KMS-11 (cell line): ENCODE results near the gene SDK1.

Source experiments
- H2AFZ ChIP-seq: fragments of 200-600 bp; sonication (generic); 2 replicates; pipeline ENCODE4 v1.6.1; 2016; ENCODE audit warnings: antibody characterized with exemption, mixed run types, low read depth
- H3K27ac ChIP-seq: fragments of 200-600 bp; sonication (generic); 2 replicates; pipeline ENCODE4 v1.6.1; 2016; ENCODE audit warnings: mild to moderate bottlenecking, mixed run types
- H3K27me3 ChIP-seq: fragments of 200-600 bp; sonication (generic); 2 replicates; pipeline ENCODE4 v1.6.1; 2017; ENCODE audit warnings: mild to moderate bottlenecking, low read depth, mixed run types, moderate library complexity; ENCODE audit not compliant: insufficient read depth
- H3K36me3 ChIP-seq: fragments of 200-600 bp; sonication (generic); 2 replicates; pipeline ENCODE4 v1.6.1; 2017; ENCODE audit warnings: mild to moderate bottlenecking, mixed run types; ENCODE audit not compliant: insufficient read depth
- H3K4me1 ChIP-seq: fragments of 200-600 bp; sonication (generic); 2 replicates; pipeline ENCODE4 v1.6.1; 2016; ENCODE audit warnings: mild to moderate bottlenecking, low read depth, mixed run types; ENCODE audit not compliant: poor library complexity, severe bottlenecking
- H3K4me2 ChIP-seq: fragments of 200-600 bp; sonication (generic); 2 replicates; pipeline ENCODE4 v1.7.0; 2016; ENCODE audit warnings: mild to moderate bottlenecking, mixed run types
- H3K4me3 ChIP-seq: fragments of 200-600 bp; sonication (generic); IDR thresholded peaks from 2 replicates; pipeline ENCODE4 v1.6.1; 2017; ENCODE audit warnings: low read depth, low read length, mixed read lengths; ENCODE audit not compliant: insufficient read depth
- H3K79me2 ChIP-seq: fragments of 200-600 bp; sonication (generic); 2 replicates; pipeline ENCODE4 v1.6.1; 2016; ENCODE audit warnings: low read depth, mixed run types; ENCODE audit not compliant: insufficient read depth
- H3K9ac ChIP-seq: fragments of 200-600 bp; sonication (generic); 2 replicates; pipeline ENCODE4 v1.6.1; 2016; ENCODE audit warnings: mild to moderate bottlenecking, mixed run types
- H4K20me1 ChIP-seq: fragments of 200-600 bp; sonication (generic); 2 replicates; pipeline ENCODE4 v1.6.1; 2016; ENCODE audit warnings: mild to moderate bottlenecking, mixed run types; ENCODE audit not compliant: insufficient read depth
- TF ChIP-seq, protein P1 (sequence below): fragments of 200-600 bp; sonication (generic); conservative IDR thresholded peaks from 2 replicates; pipeline ENCODE4 v1.6.1; 2017; ENCODE audit warnings: low read depth, mild to moderate bottlenecking, antibody characterized with exemption, low read length, moderate library complexity, mixed read lengths

SDK1 gene

GRCh38 chr7:4010061-4010605, 709.1 kb downstream of the SDK1 start:
- no peak overlapping the region for H3K9ac ChIP-seq
- no peak overlapping the region for H3K4me3 ChIP-seq
- H3K27me3 ChIP-seq = no peaks in the 10 kb centered on the region
- H4K20me1 ChIP-seq = no peaks in the 10 kb centered on the region
- no peak overlapping the region for H2AFZ ChIP-seq
- no peaks in the 10 kb centered on the region for H3K36me3 ChIP-seq
- H3K4me2 ChIP-seq = no peak overlapping the region
- H3K79me2 ChIP-seq = no peaks in the 10 kb centered on the region
- H3K27ac ChIP-seq = no peak overlapping the region
- no peaks in the 10 kb centered on the region for H3K4me1 ChIP-seq
- TF ChIP-seq, protein P1, sequence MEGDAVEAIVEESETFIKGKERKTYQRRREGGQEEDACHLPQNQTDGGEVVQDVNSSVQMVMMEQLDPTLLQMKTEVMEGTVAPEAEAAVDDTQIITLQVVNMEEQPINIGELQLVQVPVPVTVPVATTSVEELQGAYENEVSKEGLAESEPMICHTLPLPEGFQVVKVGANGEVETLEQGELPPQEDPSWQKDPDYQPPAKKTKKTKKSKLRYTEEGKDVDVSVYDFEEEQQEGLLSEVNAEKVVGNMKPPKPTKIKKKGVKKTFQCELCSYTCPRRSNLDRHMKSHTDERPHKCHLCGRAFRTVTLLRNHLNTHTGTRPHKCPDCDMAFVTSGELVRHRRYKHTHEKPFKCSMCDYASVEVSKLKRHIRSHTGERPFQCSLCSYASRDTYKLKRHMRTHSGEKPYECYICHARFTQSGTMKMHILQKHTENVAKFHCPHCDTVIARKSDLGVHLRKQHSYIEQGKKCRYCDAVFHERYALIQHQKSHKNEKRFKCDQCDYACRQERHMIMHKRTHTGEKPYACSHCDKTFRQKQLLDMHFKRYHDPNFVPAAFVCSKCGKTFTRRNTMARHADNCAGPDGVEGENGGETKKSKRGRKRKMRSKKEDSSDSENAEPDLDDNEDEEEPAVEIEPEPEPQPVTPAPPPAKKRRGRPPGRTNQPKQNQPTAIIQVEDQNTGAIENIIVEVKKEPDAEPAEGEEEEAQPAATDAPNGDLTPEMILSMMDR = no peak

DNA sequence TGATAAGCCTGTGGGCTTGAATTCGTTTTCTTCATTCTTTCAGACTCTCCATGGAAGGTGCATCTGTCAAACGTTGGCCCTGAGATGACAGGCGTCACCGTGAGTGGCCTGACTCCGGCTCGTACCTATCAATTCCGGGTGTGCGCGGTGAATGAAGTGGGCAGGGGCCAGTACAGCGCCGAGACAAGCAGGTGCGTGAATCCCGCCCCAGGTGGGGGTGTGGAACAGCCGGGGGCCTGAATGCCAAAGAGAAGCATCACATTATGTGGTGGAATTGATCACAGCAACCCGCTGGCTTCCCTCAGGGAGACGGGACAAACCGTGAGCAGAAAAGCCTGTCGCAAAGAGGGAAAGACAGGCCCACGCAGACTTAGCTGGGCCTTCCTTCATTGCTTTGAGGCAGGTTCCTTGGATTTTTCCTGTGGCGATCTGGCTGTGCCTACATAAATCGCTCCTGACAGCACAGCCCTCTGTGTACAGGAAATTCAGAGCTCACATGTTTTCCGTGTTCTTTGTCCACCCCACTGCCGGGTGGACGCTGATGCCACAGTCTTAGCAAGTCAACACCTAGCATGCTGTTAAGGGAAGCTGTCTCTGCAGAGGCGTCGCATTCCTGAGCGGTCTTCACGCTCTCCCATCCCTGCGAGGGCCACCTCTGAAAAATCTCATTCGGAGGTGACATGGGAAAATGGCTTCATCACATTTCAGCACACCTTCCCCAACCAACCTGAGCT, 710.0 kb downstream of the SDK1 start:
- H3K79me2 ChIP-seq = no peaks in the 10 kb centered on the region
- H3K9ac ChIP-seq = no peak overlapping the region
- no peaks in the 10 kb centered on the region for H3K4me1 ChIP-seq
- H4K20me1 ChIP-seq = no peaks in the 10 kb centered on the region
- TF ChIP-seq, protein P1 = no peak
- H3K4me2 ChIP-seq = no peak overlapping the region
- no peak overlapping the region for H3K4me3 ChIP-seq
- H3K27me3 ChIP-seq = no peaks in the 10 kb centered on the region
- H3K27ac ChIP-seq = no peak overlapping the region
- no peaks in the 10 kb centered on the region for H3K36me3 ChIP-seq
- H2AFZ ChIP-seq = no peak overlapping the region

DNA sequence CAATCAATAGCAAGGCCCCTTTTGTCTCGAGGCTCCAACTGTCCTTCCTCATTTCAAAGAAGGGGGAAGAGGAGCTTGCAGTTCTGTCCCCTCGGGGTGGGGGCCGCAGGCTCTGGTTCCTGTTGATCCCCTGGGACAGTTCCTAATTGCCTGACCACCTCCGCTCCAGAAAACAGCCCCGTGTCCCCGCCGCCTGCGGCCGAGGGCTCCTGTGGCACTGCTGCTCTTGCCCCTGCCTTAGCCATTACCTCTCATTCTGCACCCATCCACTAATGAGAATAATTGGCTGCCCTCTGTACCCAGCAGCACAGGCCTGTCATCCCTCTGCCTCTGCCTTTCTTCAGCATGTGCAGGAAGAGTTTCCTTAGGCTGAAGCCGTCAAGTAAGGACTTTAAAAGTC, 712.7 kb downstream of the SDK1 start:
- Histone ChIP-seq H3K9ac (no peak overlapping the region), H3K4me2 (no peak overlapping the region), H3K4me3 (no peak overlapping the region), H3K36me3 (no peaks in the 10 kb centered on the region), H3K4me1 (no peaks in the 10 kb centered on the region), H3K27me3 (no peaks in the 10 kb centered on the region), H3K27ac (no peak overlapping the region), H2AFZ (no peak overlapping the region), H4K20me1 (no peaks in the 10 kb centered on the region), H3K79me2 (no peaks in the 10 kb centered on the region)
- TF ChIP-seq, protein P1 = no peak

- Histone ChIP-seq H4K20me1 (no peaks in the 10 kb centered on the region), H3K27ac (no peak overlapping the region), H3K36me3 (no peaks in the 10 kb centered on the region), H3K4me3 (no peak overlapping the region), H3K9ac (no peak overlapping the region), H2AFZ (no peak overlapping the region), H3K27me3 (no peaks in the 10 kb centered on the region), H3K4me1 (no peaks in the 10 kb centered on the region), H3K4me2 (no peak overlapping the region), H3K79me2 (no peaks in the 10 kb centered on the region)
- TF ChIP-seq, protein P1 = no peak
These were observed 713.4 kb downstream of the SDK1 start for GRCh38 chr7:4014346-4015050.
